ENCODE measurements around the gene SLC38A8. TPM values are rescaled to one million over a fixed set of nuclear protein-coding genes. Genes with fewer than 3 reads are reported as not detected.

SLC38A8 gene
- polyA plus RNA-seq = not detected in 2 replicates
- not detected in 2 replicates for polyA minus RNA-seq

DNA sequence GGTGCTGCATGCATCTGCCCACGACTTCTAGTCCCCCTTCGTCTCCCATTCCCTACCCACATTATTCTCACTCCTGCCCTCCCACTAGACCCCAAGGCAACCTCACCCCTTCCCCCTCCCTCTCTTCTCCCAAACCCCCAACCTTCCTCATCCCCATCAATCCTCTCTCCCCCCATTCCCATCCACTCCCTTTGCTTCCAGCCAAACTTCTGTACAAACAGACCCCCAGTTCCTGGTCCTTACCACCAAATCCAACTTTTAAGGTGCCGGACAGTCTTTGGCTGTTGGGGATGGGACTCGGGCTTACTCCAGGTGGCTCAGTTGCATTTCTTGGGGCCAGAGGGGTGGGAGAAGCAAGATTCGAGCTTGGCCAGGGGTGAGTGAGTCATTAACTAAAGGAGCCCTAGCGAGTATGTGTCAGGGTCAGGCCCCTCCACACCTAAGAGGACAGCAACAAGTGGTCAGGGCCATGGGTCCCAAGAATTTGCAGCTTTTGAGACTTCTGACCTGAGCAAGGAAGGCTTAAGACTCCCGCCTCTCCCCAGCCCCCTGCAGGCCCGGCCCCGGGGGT is at the start of gene SLC38A8:
Gene SLC38A8, minus strand, starts transcription at position 488 of the 571 bp plus-strand sequence. CDS start 638 bp downstream, outside the sequence.
- Histone ChIP-seq H3K79me2 (replicated peaks; ENCODE audit: insufficient read depth, low read length) (no peaks in the 10 kb centered on the region), H3K27ac (ENCODE audit: low read length) (no peak within 1 kb of the TSS), H3K4me2 (ENCODE audit: low read length) (no peak within 1 kb of the TSS), H3K27me3 (ENCODE audit: insufficient read depth, low read depth, low read length) (no peaks in the 10 kb centered on the region), H3K9me2 (ENCODE audit: insufficient read depth, low read length) (no peaks in the 10 kb centered on the region), H3K9ac (ENCODE audit: low read length) (no peak within 1 kb of the TSS), H3F3A (ENCODE audit: insufficient read depth, low read length, poor library complexity, severe bottlenecking) (no peaks in the 10 kb centered on the region), H2AFZ (ENCODE audit: low read depth, low read length) (no peak within 1 kb of the TSS), H3K36me3 (ENCODE audit: insufficient read depth, low read length) (no peaks in the 10 kb centered on the region), H3K4me3 (ENCODE audit: low read length) (no peak within 1 kb of the TSS), H4K20me1 (ENCODE audit: insufficient read depth) (no peaks in the 10 kb centered on the region), H3K9me3 (ENCODE audit: low read length) (no peaks in the 10 kb centered on the region)
- no peak for TF ChIP-seq TAF1 (IDR thresholded peaks at IDR 0.05; ENCODE audit: low read depth)
- TF ChIP-seq REST (IDR thresholded peaks at IDR 0.05; ENCODE audit: borderline replicate concordance) = no peak
- no peak for TF ChIP-seq MXI1 (conservative IDR thresholded peaks at IDR 0.05; ENCODE audit: poor library complexity, severe bottlenecking)
- no peak for TF ChIP-seq RAD21 (conservative IDR thresholded peaks at IDR 0.05)
- TF ChIP-seq SMC3 (conservative IDR thresholded peaks at IDR 0.05; ENCODE audit: poor library complexity) = no peak
- TF ChIP-seq POLR2AphosphoS5 (IDR thresholded peaks at IDR 0.05) = no peak
- TF ChIP-seq, protein P1, sequence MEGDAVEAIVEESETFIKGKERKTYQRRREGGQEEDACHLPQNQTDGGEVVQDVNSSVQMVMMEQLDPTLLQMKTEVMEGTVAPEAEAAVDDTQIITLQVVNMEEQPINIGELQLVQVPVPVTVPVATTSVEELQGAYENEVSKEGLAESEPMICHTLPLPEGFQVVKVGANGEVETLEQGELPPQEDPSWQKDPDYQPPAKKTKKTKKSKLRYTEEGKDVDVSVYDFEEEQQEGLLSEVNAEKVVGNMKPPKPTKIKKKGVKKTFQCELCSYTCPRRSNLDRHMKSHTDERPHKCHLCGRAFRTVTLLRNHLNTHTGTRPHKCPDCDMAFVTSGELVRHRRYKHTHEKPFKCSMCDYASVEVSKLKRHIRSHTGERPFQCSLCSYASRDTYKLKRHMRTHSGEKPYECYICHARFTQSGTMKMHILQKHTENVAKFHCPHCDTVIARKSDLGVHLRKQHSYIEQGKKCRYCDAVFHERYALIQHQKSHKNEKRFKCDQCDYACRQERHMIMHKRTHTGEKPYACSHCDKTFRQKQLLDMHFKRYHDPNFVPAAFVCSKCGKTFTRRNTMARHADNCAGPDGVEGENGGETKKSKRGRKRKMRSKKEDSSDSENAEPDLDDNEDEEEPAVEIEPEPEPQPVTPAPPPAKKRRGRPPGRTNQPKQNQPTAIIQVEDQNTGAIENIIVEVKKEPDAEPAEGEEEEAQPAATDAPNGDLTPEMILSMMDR (IDR thresholded peaks at IDR 0.05; ENCODE audit: poor library complexity, severe bottlenecking) = no peak
- TF ChIP-seq EP300 (conservative IDR thresholded peaks at IDR 0.05; ENCODE audit: poor library complexity, severe bottlenecking) = no peak
- no peak for TF ChIP-seq EZH2 (IDR thresholded peaks at IDR 0.05; ENCODE audit: borderline replicate concordance, insufficient read depth, low read length, poor library complexity, severe bottlenecking)

- peaks cover 6% of the 10 kb centered on the region for H3K36me3 ChIP-seq (ENCODE audit: insufficient read depth, low read length)
These were observed 48.9 kb upstream of the SLC38A8 start for GRCh38 chr16:84091460-84091859.

More at GRCh38 chr16:84091460-84091859, 48.9 kb upstream of the SLC38A8 start:
- no peaks in the 10 kb centered on the region for H3K27me3 ChIP-seq (ENCODE audit: insufficient read depth, low read depth, low read length)
- H3K9me2 ChIP-seq (ENCODE audit: insufficient read depth, low read length) = no peaks in the 10 kb centered on the region
- H3K4me3 ChIP-seq (ENCODE audit: low read length) = no peak overlapping the region
- H3K4me2 ChIP-seq (ENCODE audit: low read length) = no peak overlapping the region
- H3K9me3 ChIP-seq (ENCODE audit: low read length) = no peaks in the 10 kb centered on the region
- H3K79me2 ChIP-seq (replicated peaks; ENCODE audit: insufficient read depth, low read length) = no peaks in the 10 kb centered on the region
- no peak overlapping the region for H3K27ac ChIP-seq (ENCODE audit: low read length)
- H4K20me1 ChIP-seq (ENCODE audit: insufficient read depth) = no peaks in the 10 kb centered on the region
- no peak overlapping the region for H3K9ac ChIP-seq (ENCODE audit: low read length)
- H2AFZ ChIP-seq (ENCODE audit: low read depth, low read length) = no peak overlapping the region
- TF ChIP-seq TAF1 (IDR thresholded peaks at IDR 0.05; ENCODE audit: low read depth) (no peak), EZH2 (IDR thresholded peaks at IDR 0.05; ENCODE audit: borderline replicate concordance, insufficient read depth, low read length, poor library complexity, severe bottlenecking) (no peak), SMC3 (conservative IDR thresholded peaks at IDR 0.05; ENCODE audit: poor library complexity) (no peak), MXI1 (conservative IDR thresholded peaks at IDR 0.05; ENCODE audit: poor library complexity, severe bottlenecking) (no peak), REST (IDR thresholded peaks at IDR 0.05; ENCODE audit: borderline replicate concordance) (no peak), RAD21 (conservative IDR thresholded peaks at IDR 0.05) (no peak)
- TF ChIP-seq, protein P1 (IDR thresholded peaks at IDR 0.05; ENCODE audit: poor library complexity, severe bottlenecking) = no peak
- no peaks in the 10 kb centered on the region for H3F3A ChIP-seq (ENCODE audit: insufficient read depth, low read length, poor library complexity, severe bottlenecking)
